Measurements from ENCODE around the gene TPD52L2. TPM values are rescaled to one million over a fixed set of nuclear protein-coding genes. Genes with fewer than 3 reads are reported as not detected.

Gene TPD52L2
- total and polyA plus RNA-seq, 2 donors (not counting 1 experiment from before 2014, with no cell fraction given), result 39.9 to 41.3 TPM

GRCh38 chr20:63890616-63891015, 25.5 kb downstream of the TPD52L2 start:
- Histone ChIP-seq H3K9me3 (ENCODE audit: control extremely low read depth in 1 of 3, control insufficient read depth in 2 of 3, insufficient read depth in 1 of 3, low read length in 2 of 3) (no peaks in the 10 kb centered on the region), H3K36me3 (replicated peaks in 1 of 2; ENCODE audit: control extremely low read depth in 1 of 2, control insufficient read depth in 1 of 2, extremely low read depth in 1 of 2, insufficient read depth in 2 of 2, low read length in 1 of 2) (peaks cover 3 to 35% of the 10 kb centered on the region in 2 experiments), H3K4me2 (replicated peaks; ENCODE audit: low read depth, low read length, poor library complexity, severe bottlenecking) (no peak overlapping the region), H4K20me1 (ENCODE audit: control insufficient read depth, insufficient read depth, low read length, poor library complexity, severe bottlenecking) (peaks cover 16% of the 10 kb centered on the region), H3K4me3 (ENCODE audit: control extremely low read depth in 1 of 5, extremely low read depth in 1 of 5, insufficient read depth in 1 of 5, low read depth in 2 of 5, low read length in 4 of 5) (no peak overlapping the region), H3K4me1 (ENCODE audit: control insufficient read depth in 2 of 2, insufficient read depth in 2 of 2, low read length in 2 of 2) (peaks cover 3 to 7% of the 10 kb centered on the region in 2 donors), H2AFZ (ENCODE audit: insufficient read depth, low read depth, low read length, poor library complexity, severe bottlenecking) (no peak overlapping the region), H3K9ac (ENCODE audit: low read length) (no peak overlapping the region), H3K27me3 (replicated peaks in 1 of 4; ENCODE audit: control extremely low read depth in 1 of 4, control insufficient read depth in 3 of 4, insufficient read depth in 4 of 4, low read length in 3 of 4) (no peaks in the 10 kb centered on the region), H3K79me2 (ENCODE audit: control insufficient read depth, insufficient read depth, low read length) (peaks cover 9% of the 10 kb centered on the region), H3K27ac (ENCODE audit: low read length in 2 of 2) (no peak overlapping the region)
- Mint-ChIP-seq H3K4me3 (no peak overlapping the region), H3K9me3 (ENCODE audit: insufficient read depth) (no peaks in the 10 kb centered on the region), H3K4me1 (peaks cover 6% of the 10 kb centered on the region), H3K27ac (no peak overlapping the region), H3K27me3 (no peaks in the 10 kb centered on the region)
- CTCF ChIA-PET, result no interaction called here
- intact Hi-C loops (cut with micrococcal nuclease), result loop anchor here (10.0 kb wide), 1 partner anchor 936 kb away; the partner anchor contains the start of gene SLC17A9
- POLR2A ChIA-PET, result no interaction called here
- DNase-seq (no peak), ATAC-seq (ENCODE audit: low read depth) (no peak)
- 100% methylated on average over 6 of the region's 7 CpGs for WGBS (ENCODE audit: insufficient coverage)
- no peak for TF ChIP-seq EZH2 (IDR thresholded peaks at IDR 0.05; ENCODE audit: borderline replicate concordance, insufficient read depth, low read depth, low read length, poor library complexity, severe bottlenecking)

- no peak for ATAC-seq (ENCODE audit: low read depth)
- peaks cover 7 to 14% of the 10 kb centered on the region in 2 donors for H3K4me1 ChIP-seq (ENCODE audit: control insufficient read depth in 2 of 2, insufficient read depth in 2 of 2, low read length in 2 of 2)
- no peak overlapping the region for H3K4me3 ChIP-seq (ENCODE audit: control extremely low read depth in 1 of 5, extremely low read depth in 1 of 5, insufficient read depth in 1 of 5, low read depth in 2 of 5, low read length in 4 of 5)
- peaks cover 12% of the 10 kb centered on the region for H3K79me2 ChIP-seq (ENCODE audit: control insufficient read depth, insufficient read depth, low read length)
- H3K9ac ChIP-seq (ENCODE audit: low read length), result no peak overlapping the region
- 94% methylated on average over 26 of the region's 29 CpGs for WGBS (ENCODE audit: insufficient coverage)
- intact Hi-C loops (cut with micrococcal nuclease), result loop anchor here (10.0 kb wide), 1 partner anchor 937 kb away; the partner anchor contains the start of gene SLC17A9
- H3K36me3 ChIP-seq (replicated peaks in 1 of 2; ENCODE audit: control extremely low read depth in 1 of 2, control insufficient read depth in 1 of 2, extremely low read depth in 1 of 2, insufficient read depth in 2 of 2, low read length in 1 of 2), result peaks cover 3 to 35% of the 10 kb centered on the region in 2 experiments
- Mint-ChIP-seq H3K4me1 (peaks cover 13% of the 10 kb centered on the region), H3K27me3 (no peaks in the 10 kb centered on the region), H3K4me3 (no peak overlapping the region), H3K27ac (no peak overlapping the region), H3K9me3 (ENCODE audit: insufficient read depth) (no peaks in the 10 kb centered on the region)
- no peak overlapping the region for H3K27ac ChIP-seq (ENCODE audit: low read length in 2 of 2)
- H2AFZ ChIP-seq (ENCODE audit: insufficient read depth, low read depth, low read length, poor library complexity, severe bottlenecking), result no peak overlapping the region
- TF ChIP-seq EZH2 (IDR thresholded peaks at IDR 0.05; ENCODE audit: borderline replicate concordance, insufficient read depth, low read depth, low read length, poor library complexity, severe bottlenecking) (no peak), CTCF (IDR thresholded peaks at IDR 0.05) (no peak)
- H3K27me3 ChIP-seq (replicated peaks in 1 of 4; ENCODE audit: control extremely low read depth in 1 of 4, control insufficient read depth in 3 of 4, insufficient read depth in 4 of 4, low read length in 3 of 4), result no peaks in the 10 kb centered on the region
- H3K4me2 ChIP-seq (replicated peaks; ENCODE audit: low read depth, low read length, poor library complexity, severe bottlenecking), result no peak overlapping the region
- peaks cover 20% of the 10 kb centered on the region for H4K20me1 ChIP-seq (ENCODE audit: control insufficient read depth, insufficient read depth, low read length, poor library complexity, severe bottlenecking)
- POLR2A ChIA-PET, result interaction anchor here (1.6 kb wide), 1 partner anchor 26 kb away, joined by 3 read pairs; the partner anchor contains the start of gene TPD52L2
- no peaks in the 10 kb centered on the region for H3K9me3 ChIP-seq (ENCODE audit: control extremely low read depth in 1 of 3, control insufficient read depth in 2 of 3, insufficient read depth in 1 of 3, low read length in 2 of 3)
- CTCF ChIA-PET, result no interaction called here
- DNase-seq, result no peak
Observed at GRCh38 chr20:63891061-63892002, 26.3 kb downstream of the TPD52L2 start.
